Fibroblast of mammary gland (primary cell): ENCODE results near the gene PARD3B.

Experiments used
- DNase-seq: peaks from one replicate; pipeline ENCODE4 v3.0.0-alpha.2; 2010; ENCODE audit warnings: low read depth
- H3K4me3 ChIP-seq: 2 replicates; pipeline ENCODE4 v1.5.1; 2011; ENCODE audit warnings: low read depth, mild to moderate bottlenecking, low read length, moderate library complexity; ENCODE audit not compliant: control insufficient read depth
- TF ChIP-seq, protein P1 (sequence below): conservative IDR thresholded peaks from 2 replicates; pipeline ENCODE4 v1.5.1; 2011; ENCODE audit warnings: low read depth, low read length, inconsistent platforms; ENCODE audit not compliant: control insufficient read depth, insufficient read depth

The PARD3B gene

DNA sequence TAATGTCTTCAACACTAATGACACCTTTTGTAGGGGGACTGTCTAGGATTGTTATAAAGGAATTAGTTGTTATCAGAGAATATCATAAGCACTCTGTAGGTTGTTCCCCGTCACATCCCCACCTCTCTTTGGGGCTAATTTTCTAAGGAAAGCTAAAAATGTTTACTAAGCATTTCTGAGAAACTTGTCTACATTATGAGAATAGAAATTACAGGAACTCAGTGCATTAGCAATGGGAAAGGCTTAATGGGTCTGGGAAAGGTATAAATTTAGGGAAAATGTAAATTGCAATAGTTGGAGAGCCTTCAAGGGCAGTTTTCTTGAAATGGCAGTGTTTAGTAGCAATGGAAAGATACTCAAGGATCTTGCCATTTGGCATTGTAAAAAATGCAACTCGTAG, 879.8 kb downstream of the PARD3B start:
- H3K4me3 ChIP-seq = no peak overlapping the region
- TF ChIP-seq, protein P1, sequence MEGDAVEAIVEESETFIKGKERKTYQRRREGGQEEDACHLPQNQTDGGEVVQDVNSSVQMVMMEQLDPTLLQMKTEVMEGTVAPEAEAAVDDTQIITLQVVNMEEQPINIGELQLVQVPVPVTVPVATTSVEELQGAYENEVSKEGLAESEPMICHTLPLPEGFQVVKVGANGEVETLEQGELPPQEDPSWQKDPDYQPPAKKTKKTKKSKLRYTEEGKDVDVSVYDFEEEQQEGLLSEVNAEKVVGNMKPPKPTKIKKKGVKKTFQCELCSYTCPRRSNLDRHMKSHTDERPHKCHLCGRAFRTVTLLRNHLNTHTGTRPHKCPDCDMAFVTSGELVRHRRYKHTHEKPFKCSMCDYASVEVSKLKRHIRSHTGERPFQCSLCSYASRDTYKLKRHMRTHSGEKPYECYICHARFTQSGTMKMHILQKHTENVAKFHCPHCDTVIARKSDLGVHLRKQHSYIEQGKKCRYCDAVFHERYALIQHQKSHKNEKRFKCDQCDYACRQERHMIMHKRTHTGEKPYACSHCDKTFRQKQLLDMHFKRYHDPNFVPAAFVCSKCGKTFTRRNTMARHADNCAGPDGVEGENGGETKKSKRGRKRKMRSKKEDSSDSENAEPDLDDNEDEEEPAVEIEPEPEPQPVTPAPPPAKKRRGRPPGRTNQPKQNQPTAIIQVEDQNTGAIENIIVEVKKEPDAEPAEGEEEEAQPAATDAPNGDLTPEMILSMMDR = no peak
- DNase-seq = no peak

DNA sequence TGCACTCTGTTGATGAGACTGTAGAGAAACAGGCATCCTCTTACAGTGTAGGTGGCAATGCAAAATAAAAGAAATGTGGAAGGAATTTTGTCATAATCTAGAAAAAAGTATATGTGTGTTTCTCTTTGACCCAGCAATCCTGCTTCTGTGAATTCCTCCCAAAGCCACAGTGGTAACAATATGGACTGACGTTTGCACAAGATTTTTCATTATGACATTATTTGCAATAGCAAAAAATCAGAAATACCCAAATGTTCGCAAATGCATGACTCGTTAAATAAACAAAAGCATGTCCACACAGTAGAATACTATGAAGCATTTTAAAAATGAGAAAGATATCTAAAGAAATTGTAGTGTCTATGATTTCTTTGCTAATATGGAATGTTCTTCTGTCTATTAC, 881.8 kb downstream of the PARD3B start:
- H3K4me3 ChIP-seq = no peak overlapping the region
- TF ChIP-seq, protein P1 = no peak
- peak; percentile 79 for DNase-seq

DNA sequence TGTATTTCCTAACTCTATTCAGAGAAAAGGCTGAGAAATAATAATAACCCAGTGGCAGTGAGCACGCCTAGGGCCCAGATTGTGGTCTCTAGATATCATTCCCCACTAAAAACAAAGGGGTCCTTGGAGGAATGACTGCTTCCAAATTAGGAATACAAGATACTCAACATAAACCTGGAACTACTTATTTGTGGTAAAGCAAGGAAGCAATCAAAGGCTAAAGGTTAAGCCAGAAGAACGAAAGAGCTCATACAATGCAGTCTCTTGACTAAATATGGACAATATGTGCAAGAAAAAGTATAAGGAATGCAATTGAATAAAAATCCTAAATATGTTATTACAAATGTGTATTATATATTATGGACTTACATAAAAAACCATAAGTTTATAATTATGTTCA, 883.5 kb downstream of the PARD3B start:
- H3K4me3 ChIP-seq = no peak overlapping the region
- DNase-seq = no peak
- TF ChIP-seq, protein P1 = no peak

DNA sequence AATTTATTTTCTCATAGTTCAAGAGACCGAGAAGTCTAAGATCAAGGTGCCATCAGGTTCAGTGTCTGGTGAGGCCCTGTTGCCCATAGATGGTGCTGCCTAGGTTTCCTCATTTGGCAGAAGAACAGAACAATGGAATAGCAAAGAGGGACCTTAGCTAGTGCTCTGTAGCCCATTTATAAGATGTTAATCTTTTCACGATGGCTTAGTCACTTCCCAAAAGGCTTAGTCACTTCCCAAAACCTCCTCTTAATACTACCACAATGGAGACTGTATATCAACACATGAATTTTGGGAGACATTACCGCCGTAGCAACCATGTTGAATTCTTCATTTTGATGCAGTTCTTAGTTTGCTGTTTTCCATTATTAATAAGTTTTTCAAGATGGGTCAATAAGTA, 890.7 kb downstream of the PARD3B start:
- TF ChIP-seq, protein P1 = no peak
- DNase-seq = peak; percentile 51

DNA sequence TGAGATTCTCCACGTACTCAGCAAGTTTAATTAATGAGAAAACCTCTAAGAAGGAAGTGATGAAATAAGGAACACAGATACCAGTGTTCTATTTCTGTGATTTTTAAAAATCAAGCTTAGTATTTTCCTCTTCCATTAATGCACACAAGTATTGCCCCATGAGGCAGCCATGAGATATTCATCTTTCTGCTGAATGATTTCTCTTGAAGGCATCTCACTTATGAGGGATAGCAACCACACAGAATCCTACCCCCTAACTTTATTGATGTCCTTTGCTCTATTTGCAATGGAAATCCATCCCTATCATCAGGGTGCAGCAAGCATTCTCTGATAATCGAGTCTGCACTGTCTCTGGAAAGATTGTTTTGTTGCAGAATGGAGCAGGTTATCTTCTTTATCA, 893.0 kb downstream of the PARD3B start:
- H3K4me3 ChIP-seq = no peak overlapping the region
- no peak for DNase-seq
- TF ChIP-seq, protein P1 = no peak

More for the DNA sequence above, 890.7 kb downstream of the PARD3B start:
- no peak overlapping the region for H3K4me3 ChIP-seq

DNA sequence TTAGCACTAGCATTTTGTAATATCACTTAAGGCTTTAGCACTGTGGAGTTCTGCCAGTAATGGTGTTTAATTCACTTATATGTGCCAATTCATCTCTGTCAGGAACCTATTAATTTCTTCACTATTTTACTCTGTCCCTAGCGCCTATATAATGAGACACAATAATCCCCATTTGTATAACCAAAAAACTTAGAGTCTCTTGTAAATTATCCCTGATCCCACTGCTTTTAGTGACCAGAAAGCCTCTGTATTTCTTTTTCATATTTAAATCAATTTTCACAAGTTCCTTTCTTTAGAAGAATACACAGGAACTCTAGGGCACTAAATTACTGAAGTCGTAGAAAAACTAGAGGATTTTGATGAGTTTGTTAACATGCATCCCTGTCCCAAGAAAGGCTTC, 894.3 kb downstream of the PARD3B start:
- DNase-seq = no peak
- TF ChIP-seq, protein P1 = no peak
- H3K4me3 ChIP-seq = no peak overlapping the region

DNA sequence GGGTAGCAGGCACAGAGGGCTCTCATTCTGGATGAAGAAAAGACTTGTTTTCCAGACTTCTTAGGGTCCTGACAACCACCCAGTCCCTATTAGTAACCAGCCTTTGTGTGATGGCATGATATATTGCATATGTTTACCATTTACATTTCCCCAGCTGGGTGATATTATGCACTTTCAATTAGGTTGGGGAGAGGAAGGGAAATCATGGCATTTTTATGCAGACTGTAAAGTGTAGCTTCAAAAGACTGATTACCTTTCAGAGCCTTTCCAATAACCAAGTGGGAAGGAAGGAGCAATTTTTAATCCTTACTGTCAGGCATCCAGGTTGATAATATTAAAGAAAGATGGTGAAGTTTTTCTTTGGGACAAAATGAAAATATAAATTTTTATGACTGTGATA, 896.2 kb downstream of the PARD3B start:
- TF ChIP-seq, protein P1 = no peak
- no peak for DNase-seq
- no peak overlapping the region for H3K4me3 ChIP-seq
